DMS114 treated with DMSO at 0.1 percent for 48 hours (cell line): ENCODE measurements around the gene LSG1.
A peak's percentile ranks its signal among the peaks of the same experiment; 100 is the strongest.
"Not testable (repeated sequence)": the region's sequence is repeated elsewhere in the genome, so short reads cannot be mapped to it uniquely, and the experiment has no call there.

Experiments used
- DNase-seq: peaks from one replicate; lab custom pipeline; 2025; ENCODE audit not compliant: unreplicated experiment; lab: John Stamatoyannopoulos, UW

Gene LSG1

GRCh38 chr3:194658477-194659242 is 13.3 kb downstream of the LSG1 start:
- DNase-seq: no peak

- no peak for DNase-seq
These were observed 14.6 kb downstream of the LSG1 start for GRCh38 chr3:194657439-194657838.

GRCh38 chr3:194654443-194654842 is 17.5 kb downstream of the LSG1 start:
- DNase-seq: no peak

DNA sequence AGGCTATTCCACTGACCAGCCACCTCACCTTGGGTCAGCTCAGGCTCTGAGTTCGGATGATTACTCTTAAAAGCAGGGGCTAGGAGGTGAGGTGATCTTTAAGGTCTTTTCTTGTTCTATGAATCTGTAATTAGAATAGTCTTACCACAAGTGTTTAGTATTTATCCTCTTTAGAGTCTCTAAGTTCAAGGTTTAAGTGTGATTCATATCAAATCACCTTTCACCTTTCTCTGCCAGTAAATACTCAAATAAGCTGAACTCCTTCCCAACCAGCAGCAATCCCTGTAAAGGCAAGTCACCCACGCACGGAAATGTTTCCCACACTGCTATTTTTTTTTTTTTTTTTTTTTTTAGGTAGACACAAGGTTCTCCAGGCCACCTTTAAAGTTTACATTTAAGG is 24.2 kb downstream of the LSG1 start:
- no peak for DNase-seq

GRCh38 chr3:194642769-194643168 is 29.2 kb downstream of the LSG1 start:
- DNase-seq: no peak

- DNase-seq: peak; percentile 29
These were observed 31.2 kb downstream of the LSG1 start for GRCh38 chr3:194640829-194641228.

DNA sequence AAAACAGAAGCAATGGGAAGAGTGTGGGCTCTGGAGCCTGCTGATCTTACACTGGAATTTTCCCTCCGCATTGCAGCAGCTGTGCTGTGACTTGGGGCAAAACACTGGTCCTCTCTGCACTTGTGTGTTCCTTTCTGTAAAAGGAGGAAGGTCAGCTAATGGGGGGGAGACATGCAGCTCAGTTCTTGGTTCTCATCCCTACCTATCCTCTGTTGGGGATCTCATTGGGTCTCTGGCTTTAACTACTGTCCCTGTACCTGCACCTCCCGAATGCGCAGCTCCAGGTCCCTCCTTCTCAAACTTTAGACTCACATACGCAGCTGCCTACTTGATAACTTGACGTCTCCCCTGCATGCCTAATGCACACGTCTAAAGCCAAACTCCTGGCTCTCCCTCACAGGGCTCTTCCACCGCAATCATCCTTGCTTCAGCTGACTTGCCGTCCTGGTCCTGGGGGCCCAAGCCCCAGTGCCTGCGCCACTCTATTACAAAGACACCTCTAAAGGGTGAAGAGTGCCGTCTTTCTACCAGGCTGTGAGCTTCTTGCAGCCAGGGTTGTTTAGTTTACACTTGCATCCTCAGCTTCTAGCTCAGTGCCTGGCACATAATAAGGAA is 32.9 kb downstream of the LSG1 start:
- no peak for DNase-seq

- DNase-seq: no peak
These were observed 34.2 kb downstream of the LSG1 start for GRCh38 chr3:194637541-194638400.

GRCh38 chr3:194637066-194637465 is 34.9 kb downstream of the LSG1 start:
- no peak for DNase-seq

- DNase-seq: peak; percentile 77
These were observed 38.5 kb downstream of the LSG1 start, which contains the start of gene TMEM44 for GRCh38 chr3:194633349-194634004. TMEM44 (minus strand) TSS chr3:194633419; CDS start chr3:194633215, 204 bp downstream.

DNA sequence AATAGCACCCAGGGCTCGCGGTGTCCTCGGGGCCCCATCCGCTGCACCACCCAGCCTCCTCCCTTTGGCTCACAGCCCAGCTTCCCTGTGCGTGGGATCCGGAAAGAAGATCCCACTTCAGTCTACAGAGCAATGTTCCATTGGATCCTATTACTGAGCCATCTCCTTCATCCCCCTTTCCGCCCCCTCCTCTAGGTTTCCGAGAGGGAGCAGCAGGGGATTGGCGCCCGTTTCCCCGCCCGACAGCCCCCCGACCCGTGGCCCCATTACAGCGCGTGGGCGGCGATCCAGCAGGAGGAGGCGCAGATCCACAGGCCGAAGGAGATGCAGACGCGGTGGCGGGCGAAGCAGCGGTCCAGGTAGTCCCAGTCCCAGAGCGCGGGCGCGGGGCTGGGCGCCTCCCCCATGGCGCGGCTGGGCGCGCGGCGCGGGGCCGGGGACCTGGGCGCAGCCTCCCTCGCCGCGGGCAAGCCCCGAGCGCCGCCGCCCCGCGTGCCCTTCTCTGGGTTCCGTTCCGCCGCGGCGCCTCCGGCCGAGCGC is 39.1 kb downstream of the LSG1 start:
- no peak for DNase-seq

GRCh38 chr3:194632226-194632808 is 39.7 kb downstream of the LSG1 start:
- DNase-seq: no peak

DNA sequence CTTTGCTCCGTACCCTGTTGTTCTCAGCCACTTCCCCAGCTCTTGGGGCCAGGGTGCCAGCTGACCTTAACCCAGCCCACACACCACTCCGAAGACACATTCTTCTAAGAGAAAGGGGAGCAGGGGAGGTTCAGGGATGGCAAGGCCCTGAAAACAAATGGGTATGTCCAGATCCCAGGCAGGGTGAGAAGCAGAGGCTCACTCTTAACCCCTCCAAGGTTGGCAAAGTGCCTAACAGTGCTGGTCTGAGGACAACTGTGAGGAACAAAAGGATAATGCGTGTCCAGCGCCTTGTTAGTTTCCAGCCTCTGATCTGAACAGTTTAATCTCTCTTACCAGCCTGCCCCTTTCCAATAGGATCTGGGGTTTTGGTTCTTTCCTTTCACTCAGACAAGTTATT is 40.3 kb downstream of the LSG1 start:
- no peak for DNase-seq

- not testable (repeated sequence) for DNase-seq
These were observed 41.3 kb downstream of the LSG1 start for GRCh38 chr3:194630681-194631080.

GRCh38 chr3:194624956-194625355 is 47.0 kb downstream of the LSG1 start:
- DNase-seq: no peak

- DNase-seq: no peak
These were observed 48.3 kb downstream of the LSG1 start for GRCh38 chr3:194623449-194624290.

DNA sequence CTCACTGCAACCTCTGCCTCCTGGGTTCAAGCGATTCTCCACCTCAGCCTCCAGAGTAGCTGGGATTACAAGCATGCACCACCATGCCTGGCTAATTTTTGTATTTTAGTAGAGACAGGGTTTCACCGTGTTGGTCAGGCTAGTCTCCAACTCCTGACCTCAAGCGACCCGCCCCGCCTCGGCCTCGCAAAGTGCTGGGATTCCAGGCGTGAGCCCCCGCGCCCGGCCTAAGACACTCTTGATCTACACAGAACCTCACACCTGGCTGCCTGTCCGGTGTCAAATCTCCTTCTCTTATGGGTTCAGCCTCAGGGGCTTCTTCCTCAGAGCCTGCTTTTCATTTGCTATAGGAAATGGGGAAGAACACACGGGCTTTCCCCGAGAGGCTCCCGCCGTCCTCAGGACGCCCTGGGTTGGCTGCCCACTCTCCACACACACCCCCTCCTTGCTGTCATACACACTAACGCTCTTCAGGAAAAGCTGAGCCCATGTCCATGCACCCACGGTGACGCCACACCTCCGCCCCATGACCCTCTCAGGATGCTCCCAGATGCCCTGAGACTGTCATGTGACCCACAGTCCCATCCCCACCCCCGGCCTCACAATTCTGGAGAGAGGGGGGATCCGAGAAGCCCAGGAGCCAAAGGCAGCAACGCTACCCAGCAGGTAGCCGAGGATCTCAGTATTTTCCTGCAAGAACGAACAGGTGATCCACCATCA is 49.2 kb downstream of the LSG1 start:
- no peak for DNase-seq

DNA sequence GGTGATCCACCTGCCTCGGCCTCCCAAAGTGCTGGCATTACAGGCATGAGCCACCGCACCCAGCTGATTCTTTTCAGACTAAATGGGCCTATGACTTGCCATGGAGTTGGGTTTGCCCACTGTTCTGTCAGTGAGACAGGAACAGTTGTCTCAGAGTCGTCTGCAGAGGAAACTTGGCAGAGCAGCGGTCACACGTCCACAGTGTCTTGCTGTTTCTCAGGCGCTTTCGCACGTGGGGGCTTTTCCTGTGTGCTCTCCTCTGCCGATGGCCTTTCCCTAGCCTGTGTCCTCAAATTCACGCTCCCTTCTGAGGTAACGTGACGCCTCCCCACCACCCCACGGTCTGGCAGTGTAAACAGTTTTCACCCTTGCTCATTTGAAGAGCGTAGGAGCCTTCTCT is 50.0 kb downstream of the LSG1 start:
- no peak for DNase-seq

GRCh38 chr3:194620196-194620595 is 51.8 kb downstream of the LSG1 start:
- no peak for DNase-seq
